T-cell (primary cell): ENCODE data around the gene SH3RF1. TPM values are rescaled to one million over a fixed set of nuclear protein-coding genes. Genes with fewer than 3 reads are reported as not detected.

Experiments
- ATAC-seq, 4 experiments: fragments of 200-7000 bp in 3 of 4; fragments of 150-1000 bp in 1 of 4; cut with Tn5 transposase; replicated peaks in 1 of 4; 1 replicate in 3 of 4; 2 replicates in 1 of 4; pipeline ENCODE4 v1.10.0; 2021; ENCODE audit warnings: moderate library complexity in 3 of 4, mild to moderate bottlenecking in 2 of 4, moderate number of reproducible peaks in 1 of 4
- CTCF ChIA-PET, 2 donors: fragments of 300-600 bp; sonication (Branson Sonifier 250); formaldehyde crosslinking; loops; one replicate each; lab custom pipeline; 2022; ENCODE audit warnings: antibody characterized with exemption in 2 of 2; lab: Charles Lee
- POLR2A ChIA-PET, 2 donors: fragments of 300-600 bp; sonication (Branson Sonifier 250); formaldehyde crosslinking; loops; one replicate each; lab custom pipeline; 2022; ENCODE audit warnings: antibody characterized with exemption in 2 of 2; lab: Charles Lee
- DNase-seq, 35 experiments: peaks; one replicate each; pipeline versions ENCODE4 v3.0.0 to v3.0.0-alpha.2; 2013 to 2023
- H3K27ac ChIP-seq: one replicate; pipeline ENCODE4 v1.5.1; 2013; ENCODE audit warnings: low read length
- H3K27me3 ChIP-seq, 2 experiments: replicated peaks in 1 of 2; 1 replicate in 1 of 2; 2 replicates in 1 of 2; pipeline versions ENCODE4 v1.6.1 to v1.7.0; 2013; ENCODE audit warnings: low read length in 1 of 2, mixed read lengths in 1 of 2; ENCODE audit not compliant: control insufficient read depth in 2 of 2, insufficient read depth in 2 of 2; ENCODE audit errors: extremely low read depth in 1 of 2
- H3K36me3 ChIP-seq, 2 donors: 1 replicate in 1 of 2; 2 replicates in 1 of 2; pipeline versions ENCODE4 v1.6.1 to v1.7.0; 2013; ENCODE audit warnings: low read length in 1 of 2; ENCODE audit not compliant: control insufficient read depth in 2 of 2, insufficient read depth in 1 of 2; ENCODE audit errors: extremely low read depth in 1 of 2
- H3K4me1 ChIP-seq, 2 experiments: 1 replicate in 1 of 2; 2 replicates in 1 of 2; pipeline versions ENCODE4 v1.6.1 to v1.7.0; 2013; ENCODE audit warnings: low read length in 2 of 2, mixed read lengths in 1 of 2; ENCODE audit not compliant: insufficient read depth in 2 of 2, control insufficient read depth in 1 of 2; ENCODE audit errors: extremely low read depth in 1 of 2
- H3K4me3 ChIP-seq, 2 donors: 1 replicate in 1 of 2; 2 replicates in 1 of 2; pipeline versions ENCODE4 v1.5.1 to v1.7.0; 2013; ENCODE audit warnings: mild to moderate bottlenecking in 2 of 2, low read length in 1 of 2, moderate library complexity in 1 of 2; ENCODE audit not compliant: control insufficient read depth in 1 of 2; ENCODE audit errors: extremely low read depth in 1 of 2
- H3K9me3 ChIP-seq: 2 replicates; pipeline ENCODE4 v1.7.0; 2013
- H3K27ac Mint-ChIP-seq, 2 donors: one replicate each; pipeline ENCODE4 v1.8.0; 2020 to 2021; ENCODE audit warnings: mild to moderate bottlenecking in 2 of 2, mixed read lengths in 2 of 2
- H3K27me3 Mint-ChIP-seq, 2 donors: one replicate each; pipeline ENCODE4 v1.8.0; 2021 to 2022; ENCODE audit warnings: mixed read lengths in 2 of 2
- H3K36me3 Mint-ChIP-seq: one replicate; pipeline ENCODE4 v1.8.0; 2021; ENCODE audit warnings: mixed read lengths
- H3K4me1 Mint-ChIP-seq, 3 donors: one replicate each; pipeline ENCODE4 v1.8.0; 2020 to 2022; ENCODE audit warnings: mixed read lengths in 3 of 3, mild to moderate bottlenecking in 1 of 3
- H3K4me3 Mint-ChIP-seq, 3 donors: one replicate each; pipeline ENCODE4 v1.8.0; 2020 to 2022; ENCODE audit warnings: mild to moderate bottlenecking in 3 of 3, mixed read lengths in 3 of 3, moderate library complexity in 3 of 3
- H3K9me3 Mint-ChIP-seq, 3 donors: one replicate each; pipeline ENCODE4 v1.8.0; 2020 to 2022; ENCODE audit warnings: mixed read lengths in 3 of 3
- WGBS: methylation state at CpG from one replicate; pipeline ENCODE4 v1.1.5; 2013; ENCODE audit warnings: missing lambda C conversion rate; ENCODE audit not compliant: insufficient coverage; 5-methylcytosine and 5-hydroxymethylcytosine counted together
- total RNA-seq, 35 experiments: library from RNA in 6 of 35; stranded (reverse) in 6 of 35; fragments of 120-200 nt in 1 of 35; gene quantifications; one replicate each; pipeline versions ENCODE4 v1.2.1 to v1.2.4 and lab custom pipeline; 2013 to 2026

The SH3RF1 gene
- total RNA-seq, 5 donors from 2014 or later (not counting 1 experiment from before 2014, with no cell fraction given) = 0.23 to 0.60 (median 0.27) TPM; not detected in 1

DNA sequence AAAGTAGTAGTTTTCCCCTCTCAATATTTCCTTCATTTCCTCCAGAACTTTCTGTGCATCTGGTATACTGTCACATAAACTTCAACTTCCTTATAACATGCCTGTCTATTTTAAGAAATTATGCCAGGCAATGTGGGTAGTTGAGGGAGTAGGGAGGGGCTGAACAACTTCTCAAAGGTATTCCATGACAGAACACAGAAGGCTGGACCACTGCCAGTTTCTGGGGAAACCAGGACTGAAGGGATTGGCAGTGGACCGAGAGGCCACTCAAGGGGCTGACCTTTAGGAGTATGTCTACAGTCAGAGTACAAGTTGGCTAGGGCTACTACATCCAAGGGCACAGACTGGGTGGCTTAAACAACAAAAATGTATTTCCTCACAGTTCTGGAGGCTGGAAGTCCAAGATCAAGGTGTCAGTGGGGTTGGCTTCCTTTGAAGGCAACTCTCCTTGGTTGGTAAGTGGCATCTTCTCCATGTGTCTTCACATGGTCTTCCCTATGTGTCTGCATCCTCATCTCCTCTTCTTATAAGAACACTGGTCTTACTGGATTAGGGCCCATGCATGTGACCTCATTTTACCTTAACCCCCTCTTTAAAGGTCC, 6.9 kb downstream of the SH3RF1 start:
- ChIA-PET POLR2A (no interaction called here), CTCF (no interaction called here)
- Mint-ChIP-seq H3K27me3 (peaks cover 42 to 43% of the 10 kb centered on the region in 2 donors), H3K9me3 (no peaks in the 10 kb centered on the region), H3K36me3 (no peaks in the 10 kb centered on the region), H3K4me3 (no peak overlapping the region), H3K27ac (no peak overlapping the region), H3K4me1 (no peaks in the 10 kb centered on the region)
- no peak for ATAC-seq
- Histone ChIP-seq H3K36me3 (no peaks in the 10 kb centered on the region), H3K4me3 (no peak overlapping the region), H3K9me3 (no peaks in the 10 kb centered on the region), H3K27ac (no peak overlapping the region), H3K4me1 (no peaks in the 10 kb centered on the region), H3K27me3 (peaks cover 0 to 15% of the 10 kb centered on the region in 2 experiments)
- DNase-seq = no peak
- 78% methylated on average over 1 of the region's 1 CpG for WGBS

DNA sequence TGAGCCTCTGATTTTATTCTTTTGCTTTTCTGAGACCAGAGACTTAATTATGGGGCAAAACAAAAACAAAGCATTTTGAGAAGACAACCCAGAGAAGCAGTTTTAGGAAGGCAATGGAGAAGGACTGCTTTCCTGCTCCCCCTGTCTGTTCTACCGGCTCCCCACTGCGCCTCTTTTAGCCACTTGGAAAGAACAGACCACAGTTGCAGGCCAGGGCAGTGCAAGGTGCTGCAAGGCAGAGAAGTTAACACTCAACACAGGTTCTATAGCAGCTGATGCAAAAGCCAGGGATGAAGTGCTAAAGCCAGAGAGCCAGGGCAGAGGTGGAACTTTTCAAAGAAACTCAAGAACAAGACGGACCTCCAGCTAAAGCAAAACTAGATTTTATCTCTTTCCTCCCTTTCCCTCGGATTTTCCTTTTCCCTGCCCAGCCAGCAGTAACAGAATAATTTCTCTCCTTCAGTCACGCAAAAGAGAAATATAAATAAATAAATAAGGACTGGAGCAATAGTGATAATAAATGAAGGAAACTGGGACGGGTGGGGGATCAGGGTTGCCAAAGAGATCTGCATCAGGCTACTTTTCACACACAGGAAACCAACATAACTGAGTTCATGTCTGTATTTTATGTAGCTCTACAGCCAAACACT, 10.4 kb downstream of the SH3RF1 start:
- H3K4me1 ChIP-seq = no peaks in the 10 kb centered on the region
- no peak for DNase-seq
- H3K4me3 Mint-ChIP-seq = no peak overlapping the region
- CTCF ChIA-PET = no interaction called here
- no peaks in the 10 kb centered on the region for H3K4me1 Mint-ChIP-seq
- no peaks in the 10 kb centered on the region for H3K9me3 Mint-ChIP-seq
- peaks cover 0 to 8% of the 10 kb centered on the region in 2 experiments for H3K27me3 ChIP-seq
- WGBS = 64% methylated on average over 2 of the region's 6 CpGs
- H3K27me3 Mint-ChIP-seq = peaks cover 27% of the 10 kb centered on the region in 2 donors
- H3K4me3 ChIP-seq = no peak overlapping the region
- no peaks in the 10 kb centered on the region for H3K36me3 Mint-ChIP-seq
- no peak overlapping the region for H3K27ac ChIP-seq
- H3K27ac Mint-ChIP-seq = no peak overlapping the region
- ATAC-seq = no peak
- H3K36me3 ChIP-seq = no peaks in the 10 kb centered on the region
- POLR2A ChIA-PET = no interaction called here
- H3K9me3 ChIP-seq = no peaks in the 10 kb centered on the region

DNA sequence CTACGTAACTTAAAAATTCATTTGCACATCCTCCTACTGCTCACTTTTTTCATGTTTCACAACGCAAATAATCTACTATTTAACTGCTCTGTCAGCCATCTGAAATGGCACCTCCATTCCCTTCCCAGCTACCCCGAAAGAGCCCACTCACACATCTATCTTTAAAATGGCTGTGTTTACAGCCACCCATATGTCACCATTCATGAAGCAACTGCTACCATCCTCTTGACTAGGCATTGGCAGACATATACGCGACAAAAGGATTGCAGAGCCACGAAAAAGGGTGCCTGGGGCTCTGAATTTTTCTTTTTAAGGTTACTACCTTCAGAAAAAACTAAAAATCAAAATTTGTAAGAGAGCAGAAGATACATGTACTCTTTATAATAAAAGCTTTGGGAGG, 11.5 kb downstream of the SH3RF1 start:
- H3K4me1 Mint-ChIP-seq = no peaks in the 10 kb centered on the region
- Histone ChIP-seq H3K4me1 (no peaks in the 10 kb centered on the region), H3K27ac (no peak overlapping the region), H3K4me3 (no peak overlapping the region), H3K27me3 (peaks cover 0 to 7% of the 10 kb centered on the region in 2 experiments), H3K36me3 (no peaks in the 10 kb centered on the region), H3K9me3 (no peaks in the 10 kb centered on the region)
- no peak overlapping the region for H3K4me3 Mint-ChIP-seq
- POLR2A ChIA-PET = no interaction called here
- WGBS = 65% methylated on average over 3 of the region's 6 CpGs
- H3K36me3 Mint-ChIP-seq = no peaks in the 10 kb centered on the region
- CTCF ChIA-PET = no interaction called here
- ATAC-seq = no peak
- H3K27me3 Mint-ChIP-seq = peaks cover 20% of the 10 kb centered on the region in 2 donors
- H3K9me3 Mint-ChIP-seq = no peaks in the 10 kb centered on the region
- no peak overlapping the region for H3K27ac Mint-ChIP-seq
- no peak for DNase-seq

DNA sequence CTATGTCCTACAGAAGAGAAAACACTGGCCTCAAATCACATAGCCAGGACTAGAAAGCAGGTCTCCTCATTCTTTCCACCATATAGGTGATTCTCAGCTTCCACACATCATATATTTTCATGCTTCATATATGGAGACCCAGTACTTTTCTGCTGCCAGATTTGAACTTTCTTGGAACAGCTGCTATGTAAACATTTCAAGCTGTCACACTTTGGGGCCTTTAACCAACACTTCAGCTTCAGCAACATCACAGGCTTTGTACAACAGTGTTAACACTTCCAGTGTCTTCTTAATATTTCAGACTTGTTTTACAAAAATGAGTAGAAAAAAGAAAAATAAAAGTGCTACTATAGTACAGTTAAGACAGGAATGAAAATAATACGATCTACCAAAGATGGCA, 12.6 kb downstream of the SH3RF1 start:
- POLR2A ChIA-PET = no interaction called here
- CTCF ChIA-PET = no interaction called here

DNA sequence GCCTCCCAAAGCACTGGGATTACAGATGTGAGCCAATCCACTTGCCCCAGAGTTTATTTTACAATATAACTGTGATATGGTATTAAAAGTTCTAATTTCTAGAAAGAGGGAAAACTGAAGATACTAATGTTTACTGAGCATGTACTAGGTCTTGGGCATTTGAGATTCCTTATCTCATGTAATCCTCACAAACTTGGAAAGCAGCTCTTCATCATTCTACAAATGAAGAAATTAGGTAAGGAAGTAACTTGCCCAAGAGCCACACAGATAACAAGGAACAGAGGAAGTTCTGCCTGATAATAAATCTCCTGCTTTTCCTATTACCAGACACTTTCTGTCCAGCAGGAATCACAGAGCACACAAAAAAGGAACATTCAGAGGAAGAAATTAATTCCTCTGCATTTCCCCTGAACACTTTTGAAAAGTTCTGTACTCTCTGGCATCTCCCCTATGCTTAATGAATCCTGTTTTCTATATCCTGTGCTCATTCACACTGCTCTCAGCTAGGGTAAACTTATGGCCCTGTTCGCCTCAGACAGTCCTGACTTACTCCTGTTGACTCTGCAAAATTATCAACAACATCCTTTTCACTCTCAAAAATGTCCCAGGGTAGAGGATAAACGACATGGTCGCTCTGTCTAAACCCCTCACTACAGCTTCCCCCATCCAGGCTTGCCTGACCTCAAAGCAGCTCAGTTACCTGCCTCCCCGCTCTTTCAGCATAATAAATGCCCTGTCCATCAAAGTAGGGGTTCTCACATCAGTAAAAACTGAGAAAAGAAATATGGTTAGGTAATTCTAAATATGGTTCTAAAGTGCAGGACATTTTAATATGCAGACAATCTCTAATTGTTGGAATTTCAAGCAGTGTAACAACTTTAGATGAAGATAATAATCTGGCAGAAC, 13.6 kb downstream of the SH3RF1 start:
- Histone ChIP-seq H3K27me3 (peaks cover 0 to 7% of the 10 kb centered on the region in 2 experiments), H3K9me3 (no peaks in the 10 kb centered on the region), H3K4me1 (no peaks in the 10 kb centered on the region), H3K36me3 (no peaks in the 10 kb centered on the region), H3K4me3 (no peak overlapping the region), H3K27ac (no peak overlapping the region)
- POLR2A ChIA-PET = no interaction called here
- peaks cover 7 to 16% of the 10 kb centered on the region in 2 donors for H3K27me3 Mint-ChIP-seq
- no peak for ATAC-seq
- H3K36me3 Mint-ChIP-seq = no peaks in the 10 kb centered on the region
- WGBS = 50% methylated on average over 2 of the region's 4 CpGs
- DNase-seq = no peak
- no peak overlapping the region for H3K27ac Mint-ChIP-seq
- no peaks in the 10 kb centered on the region for H3K9me3 Mint-ChIP-seq
- CTCF ChIA-PET = interaction anchor here (0.5 to 0.6 kb wide), 2 partner anchors 155 to 399 kb away, joined by 3 to 4 read pairs; no protein-coding TSS in a partner anchor
- H3K4me1 Mint-ChIP-seq = no peaks in the 10 kb centered on the region
- no peak overlapping the region for H3K4me3 Mint-ChIP-seq

More for the DNA sequence above, 12.6 kb downstream of the SH3RF1 start:
- Histone ChIP-seq H3K4me1 (no peaks in the 10 kb centered on the region), H3K4me3 (no peak overlapping the region), H3K9me3 (no peaks in the 10 kb centered on the region), H3K27ac (no peak overlapping the region), H3K27me3 (peaks cover 0 to 7% of the 10 kb centered on the region in 2 experiments), H3K36me3 (no peaks in the 10 kb centered on the region)
- no CpG with 5 or more reads among the region's 1 CpG for WGBS
- H3K4me1 Mint-ChIP-seq = no peaks in the 10 kb centered on the region
- H3K9me3 Mint-ChIP-seq = no peaks in the 10 kb centered on the region
- H3K36me3 Mint-ChIP-seq = no peaks in the 10 kb centered on the region
- no peak overlapping the region for H3K27ac Mint-ChIP-seq
- ATAC-seq (no peak), DNase-seq (no peak)
- no peak overlapping the region for H3K4me3 Mint-ChIP-seq
- H3K27me3 Mint-ChIP-seq = peaks cover 12 to 20% of the 10 kb centered on the region in 2 donors

DNA sequence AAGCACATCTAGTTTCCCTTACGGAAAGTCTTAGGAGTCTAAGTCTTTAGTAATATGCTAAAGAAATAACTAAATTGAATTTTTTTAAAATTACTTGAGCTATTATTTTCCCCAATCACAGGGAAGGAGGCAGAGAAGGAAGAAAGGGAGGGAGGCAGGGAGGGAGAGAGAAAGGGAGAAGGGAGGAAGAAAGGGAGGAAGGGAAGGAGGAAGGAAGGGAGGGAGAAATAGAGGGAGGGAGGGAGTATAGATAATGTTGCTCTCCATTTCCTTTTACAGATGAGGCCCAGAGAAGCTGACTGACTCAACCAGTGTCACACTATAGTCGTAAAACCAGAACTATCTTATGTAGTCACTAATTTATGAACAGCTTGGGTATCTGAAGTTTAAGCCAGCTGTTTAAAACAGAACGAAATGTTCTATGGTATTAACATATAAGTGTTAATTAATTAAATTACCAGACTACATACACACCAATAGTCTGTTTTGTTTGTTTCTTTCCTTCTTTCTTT, 14.6 kb downstream of the SH3RF1 start:
- no peak for DNase-seq
- no peaks in the 10 kb centered on the region for H3K9me3 Mint-ChIP-seq
- ChIA-PET POLR2A (interaction anchor here in 1 of 2 donors (0.6 kb wide), 1 partner anchor 12 kb away, joined by 13 read pairs; no protein-coding TSS in a partner anchor), CTCF (interaction anchor here in 1 of 2 donors (0.6 kb wide), 2 partner anchors 394 to 399 kb away, joined by 4 read pairs; no protein-coding TSS in a partner anchor)
- no peak for ATAC-seq
- H3K27ac ChIP-seq = no peak overlapping the region
- H3K4me1 ChIP-seq = no peaks in the 10 kb centered on the region
- no peaks in the 10 kb centered on the region for H3K36me3 Mint-ChIP-seq
- WGBS = no CpG with 5 or more reads among the region's 3 CpGs
- H3K4me3 Mint-ChIP-seq = no peak overlapping the region
- no peak overlapping the region for H3K27ac Mint-ChIP-seq
- no peaks in the 10 kb centered on the region for H3K9me3 ChIP-seq
- H3K27me3 ChIP-seq = peaks cover 0 to 7% of the 10 kb centered on the region in 2 experiments
- peaks cover 7 to 16% of the 10 kb centered on the region in 2 donors for H3K27me3 Mint-ChIP-seq
- H3K36me3 ChIP-seq = no peaks in the 10 kb centered on the region
- no peaks in the 10 kb centered on the region for H3K4me1 Mint-ChIP-seq
- H3K4me3 ChIP-seq = no peak overlapping the region
